Nucleus accumbens (tissue), 56 donors: ENCODE results near the gene HOXC13.

Experiments used
- DNase-seq, 56 donors: peaks; one replicate each; lab custom pipeline; 2025; lab: John Stamatoyannopoulos, UW

The HOXC13 gene

DNA sequence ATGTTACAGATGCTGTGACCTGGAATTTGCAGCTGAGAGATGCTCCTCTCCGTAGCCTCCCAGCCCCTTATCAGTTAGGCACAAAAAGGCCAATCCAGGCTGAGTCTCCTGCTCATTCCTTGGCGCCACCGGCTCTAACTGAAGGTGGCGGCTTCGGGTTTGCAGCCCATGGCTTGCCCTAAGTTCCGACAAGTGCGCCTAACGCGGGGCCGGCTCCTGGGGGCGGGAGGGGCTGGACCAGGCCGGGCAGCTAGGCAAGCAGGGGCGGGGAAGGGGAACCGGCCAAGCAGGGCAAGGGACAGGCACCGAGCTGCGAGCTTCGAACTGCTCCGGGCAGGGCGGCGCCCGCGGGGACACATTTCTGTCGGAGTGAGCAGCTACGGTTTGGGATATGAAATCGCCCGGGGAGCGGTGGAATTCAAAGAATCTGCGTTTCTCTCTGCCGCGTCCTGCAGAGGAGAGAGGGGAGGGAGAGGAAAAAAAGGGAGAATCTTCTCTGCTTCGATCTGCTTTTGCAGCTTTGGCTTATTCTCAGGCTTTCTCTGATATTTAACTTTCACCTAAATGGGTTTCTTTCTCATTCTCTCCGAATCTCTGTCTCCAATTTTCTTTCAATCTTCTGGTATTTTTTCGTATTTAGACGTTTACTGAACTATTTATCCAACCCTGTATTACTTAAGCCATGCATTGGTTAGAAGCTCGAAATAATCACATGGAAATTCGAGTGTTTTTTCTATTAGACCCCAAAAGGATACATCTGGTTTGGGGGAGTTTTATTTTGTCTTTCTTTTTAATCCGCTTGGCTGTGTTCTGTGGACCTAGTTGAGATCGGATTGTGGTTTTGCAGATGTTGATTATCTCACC lies 14.5 kb downstream of the HOXC13 start:
- no peak for DNase-seq

DNA sequence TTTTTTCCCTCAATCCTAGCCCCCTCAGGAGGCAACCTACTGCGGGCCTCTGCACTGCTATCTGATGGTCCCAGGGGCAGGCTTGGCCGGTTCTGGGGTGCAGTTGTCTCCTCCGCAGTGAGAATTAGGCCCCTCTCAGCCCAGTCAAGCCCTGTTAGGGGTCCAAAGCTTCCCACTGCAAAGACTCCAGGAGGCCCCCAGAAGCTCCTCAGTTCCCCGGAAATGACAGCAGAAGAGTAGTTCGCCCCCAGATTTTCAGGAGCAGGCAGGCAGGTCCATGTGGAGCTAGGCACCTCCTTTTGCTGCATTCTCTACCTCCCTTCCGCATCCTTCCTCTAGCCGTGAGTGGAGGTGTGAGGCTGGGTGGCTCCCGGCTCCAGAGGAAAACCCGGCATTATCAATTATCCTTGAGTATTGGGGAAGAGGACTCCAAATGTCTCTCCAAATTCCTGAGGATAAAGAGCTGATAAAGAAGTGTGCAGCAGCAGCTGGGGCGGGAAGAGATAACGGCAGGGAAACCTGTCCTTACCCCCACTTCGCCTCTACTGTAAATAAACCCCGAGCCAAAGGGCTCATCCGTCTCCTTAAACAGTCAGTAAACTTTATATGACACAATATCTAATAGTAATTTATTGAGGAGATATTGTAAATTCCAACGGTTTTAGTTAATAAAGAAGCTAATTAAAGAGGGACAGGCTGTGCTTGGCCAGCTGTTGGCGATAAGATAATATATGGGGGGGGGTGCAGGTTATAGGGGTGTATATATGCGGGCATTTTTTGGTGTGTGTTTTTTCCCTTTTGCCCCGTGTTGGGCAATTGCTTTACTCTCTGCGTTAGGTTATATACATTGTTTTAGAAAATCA lies 15.4 kb downstream of the HOXC13 start:
- no peak for DNase-seq

DNA sequence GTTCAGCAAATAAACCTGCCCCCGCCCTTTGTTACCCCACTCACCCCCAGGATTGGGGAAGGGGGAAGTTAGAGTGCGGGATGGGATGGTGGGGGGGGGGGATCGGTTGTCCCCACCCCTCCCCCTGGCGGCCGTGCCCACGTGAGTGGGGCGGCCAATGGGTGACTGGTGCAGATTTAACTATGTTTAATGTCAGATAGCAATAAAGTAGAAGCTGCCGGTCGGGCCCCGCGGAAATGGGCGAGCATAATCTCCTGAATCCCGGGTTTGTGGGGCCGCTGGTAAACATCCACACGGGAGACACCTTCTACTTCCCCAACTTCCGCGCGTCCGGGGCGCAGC lies 16.0 kb downstream of the HOXC13 start, which contains the start of gene HOXC12:
TSS of gene HOXC12 (plus strand) at position 210 of the 342 bp plus-strand sequence. CDS start at position 237, 27 bp downstream.
- DNase-seq, result no peak

DNA sequence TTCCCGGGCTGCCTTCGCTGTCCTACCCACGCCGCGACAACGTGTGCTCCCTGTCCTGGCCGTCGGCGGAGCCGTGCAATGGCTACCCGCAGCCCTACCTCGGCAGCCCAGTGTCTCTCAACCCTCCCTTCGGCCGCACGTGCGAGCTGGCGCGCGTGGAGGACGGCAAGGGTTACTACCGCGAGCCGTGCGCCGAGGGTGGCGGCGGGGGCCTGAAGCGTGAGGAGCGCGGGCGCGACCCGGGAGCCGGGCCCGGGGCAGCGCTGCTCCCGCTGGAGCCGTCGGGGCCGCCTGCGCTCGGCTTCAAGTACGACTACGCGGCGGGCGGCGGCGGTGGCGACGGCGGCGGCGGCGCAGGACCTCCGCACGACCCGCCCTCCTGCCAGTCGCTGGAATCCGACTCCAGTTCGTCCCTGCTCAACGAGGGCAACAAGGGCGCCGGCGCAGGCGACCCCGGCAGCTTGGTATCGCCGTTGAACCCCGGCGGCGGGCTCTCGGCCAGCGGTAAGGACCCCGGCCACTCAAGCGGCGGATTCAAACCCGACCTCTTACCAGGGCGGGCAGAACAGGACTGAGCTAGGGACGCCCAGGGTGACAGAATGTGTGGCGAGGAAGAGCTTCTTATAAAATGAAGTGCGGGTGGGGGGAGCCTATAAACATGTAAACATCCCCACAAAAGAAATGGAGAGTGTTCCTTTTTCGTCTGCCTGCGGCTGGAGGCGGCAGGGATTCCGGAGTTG lies 16.6 kb downstream of the HOXC13 start:
- no peak for DNase-seq

DNA sequence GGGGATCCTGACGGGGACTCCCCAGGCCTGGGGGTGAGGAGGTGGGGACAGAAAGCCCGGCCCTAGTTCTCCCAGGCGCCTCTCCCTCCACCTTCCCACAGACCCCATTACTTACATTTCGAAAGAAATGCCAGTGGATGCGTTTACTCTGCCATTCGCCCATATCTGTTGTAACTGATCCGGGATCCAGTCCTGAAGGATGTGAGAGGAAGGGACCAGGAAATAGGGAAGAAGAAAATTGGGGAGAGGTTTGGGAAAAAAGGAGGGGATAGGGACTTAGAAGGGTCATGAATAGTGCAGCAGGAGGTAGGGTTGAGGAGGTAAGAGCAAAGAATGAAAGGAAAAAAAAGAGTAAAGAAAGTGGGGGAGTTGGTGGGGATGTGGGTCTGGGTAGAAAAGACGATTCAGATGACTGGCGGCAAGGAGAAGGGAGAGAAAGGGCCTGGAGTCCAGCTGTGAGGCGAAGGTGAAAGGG lies 17.2 kb downstream of the HOXC13 start:
- DNase-seq, result no peak

DNA sequence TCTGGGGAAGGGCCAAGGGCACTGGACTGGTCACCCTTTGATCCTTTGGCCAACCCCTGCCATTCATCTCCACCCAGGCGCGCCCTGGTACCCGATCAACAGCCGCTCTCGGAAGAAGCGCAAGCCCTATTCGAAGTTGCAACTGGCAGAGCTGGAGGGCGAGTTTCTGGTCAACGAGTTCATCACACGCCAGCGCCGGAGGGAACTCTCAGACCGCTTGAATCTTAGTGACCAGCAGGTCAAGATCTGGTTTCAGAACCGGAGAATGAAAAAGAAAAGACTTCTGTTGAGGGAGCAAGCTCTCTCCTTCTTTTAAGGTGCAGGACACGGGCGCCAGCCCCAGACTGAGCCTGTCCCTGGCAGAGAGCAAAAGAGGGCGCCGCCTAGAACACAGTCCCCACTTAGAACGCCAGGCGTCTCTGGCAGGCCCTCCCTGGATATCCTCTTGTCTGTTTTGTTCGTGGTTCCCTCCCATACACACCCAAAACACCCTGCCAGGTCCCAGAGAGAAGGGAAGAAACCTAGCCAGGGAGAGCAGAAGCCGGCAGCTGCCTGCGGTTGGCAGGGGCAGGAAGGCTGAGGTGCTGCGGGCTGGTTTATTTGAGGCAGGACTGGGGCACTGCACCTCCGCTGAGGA lies 17.7 kb downstream of the HOXC13 start:
- DNase-seq, result no peak

DNA sequence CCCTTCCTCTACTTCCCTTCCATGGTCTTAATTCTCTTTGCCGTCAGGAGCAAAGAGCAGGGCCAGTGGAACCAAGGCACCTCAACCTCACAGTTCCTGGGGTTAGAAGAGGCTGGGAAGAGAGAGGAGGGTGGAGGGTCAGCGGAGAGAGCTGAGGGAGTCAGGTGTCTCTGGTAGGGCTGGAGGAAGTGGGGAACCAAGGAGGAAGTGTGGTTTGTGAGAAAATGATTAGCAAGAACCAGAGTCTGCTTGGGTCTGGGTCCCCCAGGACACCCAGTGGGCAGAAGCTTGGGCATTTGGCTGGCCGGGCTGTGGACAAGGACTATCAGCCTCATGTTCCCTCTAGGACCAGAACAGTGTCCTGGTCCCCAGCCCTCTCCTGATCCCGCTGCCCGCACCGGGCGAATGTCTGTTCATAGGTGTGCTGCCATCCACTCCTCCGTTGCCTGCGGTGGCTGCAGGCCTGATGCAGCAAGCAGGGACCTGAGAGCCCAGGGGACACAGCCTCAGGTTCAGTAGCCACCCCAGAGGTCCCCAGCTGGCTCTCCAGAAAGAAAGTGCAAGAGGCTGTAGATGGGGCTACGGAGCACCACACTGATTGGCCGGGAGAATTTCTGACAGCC lies 18.4 kb downstream of the HOXC13 start:
- DNase-seq, result no peak

DNA sequence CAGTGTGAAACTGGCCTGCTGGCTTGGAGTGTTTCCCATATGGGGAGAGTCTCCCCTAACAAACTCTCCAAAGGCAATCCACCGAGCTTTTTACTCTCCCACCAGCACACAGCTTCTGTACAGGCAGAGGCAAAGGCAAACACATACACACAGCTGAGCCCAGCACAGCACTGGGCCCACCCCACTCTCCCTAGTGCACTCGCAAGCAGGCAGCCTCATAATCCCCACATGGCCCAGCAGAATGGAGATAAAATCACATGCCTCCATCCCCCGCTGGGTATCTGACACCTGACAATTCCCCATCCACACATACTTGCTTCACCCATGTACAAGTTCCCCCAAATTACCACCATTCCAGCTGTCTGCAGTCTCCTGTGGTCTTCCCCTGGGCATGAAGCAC lies 19.5 kb downstream of the HOXC13 start:
- DNase-seq, result no peak

DNA sequence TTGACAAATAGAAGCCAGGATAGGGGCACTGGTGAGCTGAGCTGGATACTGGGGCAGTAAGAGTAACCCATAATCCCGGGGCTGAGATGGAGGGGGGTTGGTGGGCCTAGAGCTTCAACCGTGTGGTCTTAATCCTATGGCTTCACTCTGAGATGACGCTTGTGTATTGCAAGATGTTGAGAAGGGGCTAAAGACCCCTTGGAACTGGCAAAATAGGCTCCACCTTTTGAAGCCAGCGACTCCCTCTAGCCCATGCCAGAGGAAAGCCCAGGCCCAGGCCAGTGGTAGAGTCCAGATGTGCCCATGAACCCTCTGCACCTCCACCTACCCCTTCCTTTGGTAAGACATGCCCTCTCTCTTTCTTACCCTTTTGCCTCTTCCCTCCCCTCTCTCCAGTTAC lies 20.7 kb downstream of the HOXC13 start:
- DNase-seq, result no peak

DNA sequence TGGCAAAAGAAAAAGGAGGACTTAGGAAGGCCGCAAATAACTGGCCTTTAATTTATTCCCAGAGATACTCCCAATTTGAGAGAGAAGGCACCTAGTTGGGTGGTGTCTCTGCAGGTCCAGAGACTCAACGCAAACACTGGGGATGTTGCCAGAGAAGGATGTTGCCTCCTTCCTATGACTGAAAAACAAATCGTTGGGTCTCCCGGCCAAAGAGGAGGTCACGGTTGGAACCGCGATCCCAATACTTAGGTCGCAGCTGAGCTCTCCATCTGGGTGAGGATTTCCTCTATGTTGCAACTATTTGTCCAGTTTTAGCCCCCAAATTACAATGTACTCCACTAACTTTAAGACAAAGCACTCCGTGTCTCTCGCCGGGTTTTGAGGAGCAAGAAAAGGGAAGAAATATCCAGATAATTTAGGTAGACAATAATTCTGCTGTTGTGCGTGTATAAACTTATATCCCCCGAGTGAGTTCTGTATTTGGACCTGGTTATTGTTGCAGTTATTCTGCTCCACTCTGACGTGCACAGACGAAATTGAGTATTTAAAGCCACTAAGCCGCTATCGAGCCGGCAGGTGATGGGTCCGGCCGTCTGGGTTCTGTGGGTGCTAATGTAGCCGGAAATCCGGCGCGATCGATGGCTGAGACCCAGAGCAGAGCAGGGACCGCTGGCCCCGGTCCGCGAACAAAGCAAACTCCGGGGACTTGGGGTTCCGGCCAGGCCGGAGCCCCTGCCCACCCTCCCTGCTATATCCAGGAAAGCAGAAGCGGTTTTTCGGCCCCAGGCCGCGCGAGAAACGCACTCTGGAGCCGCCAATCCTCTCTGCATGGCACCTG lies 21.8 kb downstream of the HOXC13 start:
- DNase-seq, result no peak

DNA sequence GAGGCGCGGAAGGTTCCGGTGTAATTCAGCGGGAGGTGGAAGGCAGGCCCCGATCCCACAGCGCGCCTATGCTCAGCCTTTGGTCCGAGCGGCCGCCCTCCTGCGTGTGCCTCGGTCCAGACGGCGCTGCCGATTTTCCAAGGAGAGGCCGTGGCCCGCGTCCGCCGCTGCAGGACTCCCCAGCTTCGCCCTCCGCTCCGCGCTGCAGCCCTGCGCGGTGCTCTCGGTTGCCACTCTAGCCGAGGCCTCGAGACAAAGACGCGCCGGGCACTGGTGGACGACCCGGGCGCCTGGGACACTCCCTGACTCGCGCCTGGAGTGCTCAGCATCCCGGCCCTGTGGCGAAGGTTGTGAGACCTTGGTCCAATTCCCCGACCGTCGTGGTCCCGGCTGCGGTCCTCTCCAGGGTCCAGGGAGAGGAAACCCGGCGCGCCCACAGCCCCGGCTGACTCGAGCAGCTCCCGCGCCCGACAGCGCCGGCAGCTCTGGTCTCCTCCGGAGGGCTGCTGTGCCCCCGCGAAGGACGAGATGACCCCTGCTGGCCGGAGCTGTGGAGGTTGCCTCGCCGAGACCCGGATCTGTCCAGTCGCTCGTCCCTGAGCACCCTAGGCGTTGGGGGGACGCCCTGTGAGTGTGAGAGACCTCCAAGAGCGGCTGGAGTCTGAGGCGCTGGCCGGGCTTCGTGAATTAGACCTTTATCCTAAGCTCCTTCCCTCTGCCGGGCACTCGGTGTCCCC lies 22.6 kb downstream of the HOXC13 start:
- no peak for DNase-seq

DNA sequence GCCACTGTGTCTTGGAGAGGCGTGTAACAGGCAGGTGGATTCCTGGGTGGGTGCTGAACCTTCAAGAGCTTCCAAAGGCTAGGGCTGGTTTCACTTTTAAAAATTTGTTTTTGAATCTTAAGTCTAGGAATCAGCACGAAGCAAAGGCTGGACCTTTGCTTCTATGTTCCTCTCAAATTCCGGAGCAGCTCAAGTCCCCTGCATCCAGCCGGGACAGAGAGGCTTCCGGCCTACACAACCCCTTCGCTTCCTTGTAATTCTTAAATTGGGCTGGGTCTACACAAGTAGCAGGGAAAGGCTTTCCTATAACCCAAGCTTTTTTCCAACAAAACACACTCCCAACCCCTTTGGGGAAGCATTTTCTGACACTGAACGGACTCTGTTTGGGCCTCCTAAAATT lies 24.4 kb downstream of the HOXC13 start:
- DNase-seq, result no peak

DNA sequence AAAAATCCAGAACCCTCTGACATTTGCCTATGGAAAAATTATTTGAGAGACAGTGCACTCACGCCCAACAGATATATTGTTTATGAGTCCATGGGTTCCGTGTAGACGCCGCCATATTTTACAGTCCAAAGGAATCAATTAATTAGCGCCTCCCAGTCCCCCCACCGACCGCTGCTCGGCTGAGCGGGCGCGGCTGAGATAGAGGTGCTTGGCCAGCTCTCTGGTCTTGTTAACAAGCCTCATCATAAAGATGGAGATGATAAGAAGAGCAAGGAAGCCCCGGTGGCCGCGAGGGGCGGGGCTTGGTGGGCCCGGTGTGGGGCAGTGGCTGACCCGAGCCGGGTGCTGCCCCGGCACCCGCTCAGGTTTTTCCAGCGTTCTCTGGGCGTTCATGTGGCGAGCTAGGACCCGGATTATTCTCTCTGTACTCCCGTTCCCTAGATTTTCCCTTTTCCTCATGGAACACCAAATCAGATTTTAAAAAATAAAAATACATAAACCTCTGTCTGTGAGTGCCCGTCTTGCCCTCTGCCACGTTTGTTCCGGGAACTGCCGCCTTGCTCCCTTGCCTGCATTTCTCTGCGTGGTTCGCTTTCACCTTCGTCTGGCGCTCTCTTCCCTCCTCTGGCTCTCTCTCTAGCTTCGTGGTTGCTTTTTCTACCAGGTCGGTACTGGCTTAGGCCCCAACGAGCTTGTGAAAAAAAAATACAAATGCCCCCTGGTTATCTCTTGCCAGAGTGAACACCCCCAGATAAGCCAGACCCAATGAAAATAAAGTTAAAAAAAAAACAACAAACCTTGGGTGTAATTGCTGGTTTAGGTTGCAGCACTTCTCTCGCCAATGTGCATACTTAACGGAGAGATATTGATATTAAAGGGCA lies 25.0 kb downstream of the HOXC13 start:
- no peak for DNase-seq

DNA sequence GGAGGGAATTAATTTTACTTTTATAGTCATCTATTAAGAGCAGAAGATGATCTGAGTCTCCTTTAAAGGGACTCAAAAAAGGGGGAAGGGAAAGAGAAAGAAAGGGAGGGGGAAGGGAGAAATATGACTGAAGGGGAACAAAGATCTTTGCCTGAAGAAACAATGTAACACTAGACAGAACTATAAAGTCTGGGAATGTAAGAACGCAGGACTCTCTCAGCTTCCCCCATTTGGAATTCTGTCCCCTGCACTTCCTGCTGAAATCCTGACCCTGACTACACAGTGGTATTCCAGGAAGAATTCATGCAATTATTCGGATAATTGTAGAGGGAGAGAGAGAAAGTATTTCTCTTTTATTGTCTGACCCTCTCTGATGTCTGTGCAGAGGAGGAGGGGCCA lies 25.7 kb downstream of the HOXC13 start:
- DNase-seq, result no peak

DNA sequence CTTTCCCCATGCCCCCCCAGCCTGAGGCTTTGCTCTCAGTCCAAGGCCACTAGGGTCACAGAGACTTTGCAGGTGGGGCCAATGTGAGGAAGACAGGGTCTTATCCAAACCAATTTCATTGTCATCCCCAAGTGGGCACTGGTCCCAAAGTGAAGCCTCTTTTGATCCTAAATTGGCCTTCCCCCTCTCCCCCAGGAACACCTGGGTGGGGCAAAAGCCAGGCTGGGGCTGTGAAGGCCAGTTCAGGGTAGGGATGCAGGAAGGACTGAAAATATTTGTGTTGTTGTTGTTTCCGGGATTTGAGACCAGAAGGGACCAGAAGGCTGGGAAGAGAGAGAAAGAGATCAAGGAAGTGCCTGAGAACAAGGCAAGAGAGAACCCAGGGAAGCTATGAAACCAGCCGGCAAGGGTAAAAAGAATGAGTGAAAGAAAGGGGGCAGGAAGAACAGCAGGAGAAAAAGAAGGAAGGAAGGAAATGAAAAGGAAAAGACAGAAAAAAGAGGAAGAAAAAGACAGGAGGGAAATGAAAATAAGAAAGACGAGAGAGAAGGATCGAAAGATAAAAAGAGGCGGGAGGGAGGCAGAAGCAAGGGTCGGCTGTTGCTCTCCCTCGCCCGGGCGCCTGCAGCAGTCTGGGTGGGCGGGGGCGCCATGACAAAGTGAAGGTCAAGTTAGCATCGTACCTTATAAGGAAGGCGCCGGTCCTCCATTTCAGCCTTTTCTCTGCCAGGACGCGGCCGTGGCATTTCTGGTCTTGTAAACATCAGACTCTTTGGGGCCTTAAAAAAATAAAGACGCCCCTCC lies 26.9 kb downstream of the HOXC13 start:
- no peak for DNase-seq

DNA sequence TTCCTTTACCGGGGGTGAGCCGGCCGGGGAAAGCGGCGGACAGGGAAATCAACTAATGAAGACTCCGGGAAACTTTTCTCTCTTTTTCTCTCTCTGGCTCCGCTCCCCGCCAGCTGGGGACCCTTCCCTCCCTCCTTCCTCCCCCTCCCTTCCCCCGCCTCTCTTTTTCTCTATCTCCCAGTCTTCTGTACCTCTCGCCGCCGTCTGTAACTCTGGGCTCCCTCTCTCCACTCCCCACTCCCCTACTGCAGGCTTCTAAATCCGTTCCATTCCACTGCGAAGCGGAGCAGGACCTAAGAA lies 27.4 kb downstream of the HOXC13 start:
- DNase-seq, result no peak
